Prostate gland (tissue), 2 donors: Measurements from ENCODE around the gene SPTBN5.

Experiments
- CTCF ChIP-seq, 4 experiments: fragments of 200-600 bp in 2 of 4; fragments of 450-650 bp in 2 of 4; sonication (generic) in 2 of 4; IDR thresholded peaks; 1 replicate in 3 of 4; 2 replicates in 1 of 4; pipeline ENCODE4 v1.5.1; 2016 to 2019; ENCODE audit warnings: antibody characterized with exemption in 4 of 4, mild to moderate bottlenecking in 2 of 4, moderate library complexity in 2 of 4
- POLR2A ChIP-seq: fragments of 450-650 bp; IDR thresholded peaks from one replicate; pipeline ENCODE4 v1.6.1; 2016; ENCODE audit warnings: antibody characterized with exemption, mild to moderate bottlenecking

- TF ChIP-seq CTCF (IDR thresholded peaks at IDR 0.05) = no peak
- no peak for TF ChIP-seq POLR2A
Observed at GRCh38 chr15:41906608-41907007, 12.8 kb upstream of the SPTBN5 start.
